Cerebellar cortex (tissue), 1 donor: Measurements from ENCODE around the gene CUBN.

Experiments used
- DNase-seq: peaks from one replicate; pipeline ENCODE4 v3.0.0-alpha.2; 2015; ENCODE audit warnings: low spot score

Gene CUBN

GRCh38 chr10:16787361-16787791 lies 342.2 kb downstream of the CUBN start:
- no peak for DNase-seq

- no peak for DNase-seq
Observed at GRCh38 chr10:16780338-16780880, 349.2 kb downstream of the CUBN start.

- no peak for DNase-seq
Observed at GRCh38 chr10:16779384-16779915, 350.2 kb downstream of the CUBN start.

GRCh38 chr10:16777473-16778370 lies 351.9 kb downstream of the CUBN start:
- DNase-seq = peak; percentile 90

GRCh38 chr10:16776896-16777295 lies 352.7 kb downstream of the CUBN start:
- no peak for DNase-seq
